BLaER1 (cell line): ENCODE measurements around the gene PPY.
"Not testable (repeated sequence)": the region's sequence is repeated elsewhere in the genome, so short reads cannot be mapped to it uniquely, and the experiment has no call there.

Source experiments
- H3K27ac ChIP-seq: shearing (Covaris generic); formaldehyde crosslinking; 2 replicates; pipeline ENCODE4 v1.8.1; 2022
- H3K27me3 ChIP-seq: shearing (Covaris generic); formaldehyde crosslinking; 2 replicates; pipeline ENCODE4 v1.8.1; 2022
- H3K36me3 ChIP-seq: shearing (Covaris generic); formaldehyde crosslinking; 2 replicates; pipeline ENCODE4 v1.8.1; 2022
- H3K4me1 ChIP-seq: shearing (Covaris generic); formaldehyde crosslinking; 2 replicates; pipeline ENCODE4 v1.8.1; 2022
- H3K4me2 ChIP-seq: shearing (Covaris generic); formaldehyde crosslinking; 2 replicates; pipeline ENCODE4 v1.8.1; 2022
- H3K4me3 ChIP-seq: shearing (Covaris generic); formaldehyde crosslinking; 2 replicates; pipeline ENCODE4 v1.8.1; 2022
- H3K9ac ChIP-seq: shearing (Covaris generic); formaldehyde crosslinking; 2 replicates; pipeline ENCODE4 v1.8.1; 2022
- H3K9me3 ChIP-seq: shearing (Covaris generic); formaldehyde crosslinking; 2 replicates; pipeline ENCODE4 v1.8.1; 2022
- H4K20me1 ChIP-seq: shearing (Covaris generic); formaldehyde crosslinking; 2 replicates; pipeline ENCODE4 v1.8.1; 2022
- Cebpa-rat ChIP-seq: shearing (Covaris generic); IDR thresholded peaks from 2 replicates; pipeline ENCODE4 v1.8.1; 2022

PPY gene

DNA sequence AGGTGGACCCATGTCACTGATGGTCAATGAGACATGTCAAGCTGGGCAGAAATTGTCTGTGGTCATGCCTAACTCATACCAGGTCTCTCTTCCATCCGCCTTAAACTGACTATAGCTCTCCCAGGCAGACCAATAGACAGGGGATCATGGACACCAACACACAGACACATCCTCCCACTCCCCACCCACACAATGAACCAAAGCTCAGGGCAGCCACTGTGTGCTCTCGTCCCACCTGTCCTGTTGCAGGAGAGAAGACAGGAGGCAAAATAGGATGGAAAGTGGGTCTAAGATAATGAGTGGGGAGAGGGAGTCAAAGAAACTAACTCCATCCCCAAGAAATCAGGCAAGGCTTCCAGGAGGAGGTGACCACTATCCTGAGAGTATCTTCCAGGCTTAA is 8.3 kb upstream of the PPY start:
- H3K27me3 ChIP-seq = peaks cover 40% of the 10 kb centered on the region
- no peak overlapping the region for H3K9ac ChIP-seq
- H3K36me3 ChIP-seq = no peaks in the 10 kb centered on the region
- H3K4me1 ChIP-seq = peaks cover 52% of the 10 kb centered on the region
- no peaks in the 10 kb centered on the region for H3K9me3 ChIP-seq
- no peak overlapping the region for H3K4me3 ChIP-seq
- H4K20me1 ChIP-seq = no peaks in the 10 kb centered on the region
- H3K27ac ChIP-seq = no peak overlapping the region
- TF ChIP-seq Cebpa-rat = no peak
- no peak overlapping the region for H3K4me2 ChIP-seq

DNA sequence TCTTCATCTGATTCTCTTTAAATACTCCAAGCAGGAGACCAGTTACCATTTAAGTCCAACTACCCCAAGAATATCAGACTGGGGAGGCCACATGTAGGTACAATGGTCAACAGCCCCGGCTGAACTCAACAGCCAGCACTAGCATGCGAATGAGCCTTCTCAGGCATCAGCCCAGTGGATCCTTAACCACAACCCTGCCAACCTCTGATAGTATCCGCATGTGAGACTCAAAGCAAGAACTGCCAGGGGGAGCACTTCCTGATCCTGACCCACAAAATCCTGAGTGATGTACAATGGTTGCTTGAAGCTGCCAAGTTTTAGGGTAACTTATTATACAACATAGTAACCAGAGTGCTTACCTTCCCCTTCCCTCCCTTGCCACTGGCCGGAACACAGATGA is 7.5 kb upstream of the PPY start:
- TF ChIP-seq Cebpa-rat = no peak
- no peaks in the 10 kb centered on the region for H4K20me1 ChIP-seq
- H3K9me3 ChIP-seq = no peaks in the 10 kb centered on the region
- H3K4me2 ChIP-seq = peak overlapping the region; percentile 8
- no peaks in the 10 kb centered on the region for H3K36me3 ChIP-seq
- no peak overlapping the region for H3K4me3 ChIP-seq
- peaks cover 51% of the 10 kb centered on the region for H3K4me1 ChIP-seq
- peaks cover 40% of the 10 kb centered on the region for H3K27me3 ChIP-seq
- H3K27ac ChIP-seq = no peak overlapping the region
- H3K9ac ChIP-seq = no peak overlapping the region

DNA sequence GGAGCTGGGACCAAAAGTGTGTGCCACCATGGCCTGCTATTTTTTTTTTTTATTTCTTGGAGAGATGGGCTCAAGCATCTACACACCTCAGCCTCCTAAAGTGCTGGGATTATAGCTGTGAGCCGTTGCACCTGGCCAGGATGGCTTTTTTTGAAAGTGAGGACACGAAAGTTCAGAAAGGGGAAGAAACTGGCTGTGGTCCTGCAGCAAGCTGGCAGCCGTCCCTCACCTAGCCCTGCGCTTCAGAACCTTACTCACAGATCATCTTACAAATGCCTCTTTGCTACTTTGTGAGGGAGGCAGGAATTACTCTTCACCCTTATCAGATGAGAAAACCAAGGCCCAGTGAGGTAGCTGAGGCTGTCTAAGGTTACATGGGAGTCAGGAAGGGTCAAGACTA is 4.5 kb upstream of the PPY start:
- Histone ChIP-seq H3K4me2 (peak overlapping the region; percentile 56), H4K20me1 (no peaks in the 10 kb centered on the region), H3K27ac (no peak overlapping the region), H3K4me3 (no peak overlapping the region), H3K9ac (no peak overlapping the region), H3K9me3 (no peaks in the 10 kb centered on the region), H3K36me3 (no peaks in the 10 kb centered on the region), H3K4me1 (peaks cover 34% of the 10 kb centered on the region), H3K27me3 (peaks cover 10% of the 10 kb centered on the region)
- TF ChIP-seq Cebpa-rat = no peak

GRCh38 chr17:43945074-43945829 is 3.0 kb upstream of the PPY start:
- H3K27ac ChIP-seq = no peak overlapping the region
- H3K9ac ChIP-seq = no peak overlapping the region
- H3K4me2 ChIP-seq = no peak overlapping the region
- peaks cover 43% of the 10 kb centered on the region for H3K4me1 ChIP-seq
- H3K27me3 ChIP-seq = no peaks in the 10 kb centered on the region
- TF ChIP-seq Cebpa-rat = no peak
- no peaks in the 10 kb centered on the region for H3K9me3 ChIP-seq
- H3K4me3 ChIP-seq = no peak overlapping the region
- H3K36me3 ChIP-seq = no peaks in the 10 kb centered on the region
- H4K20me1 ChIP-seq = no peaks in the 10 kb centered on the region

GRCh38 chr17:43940630-43941029 is 1.6 kb downstream of the PPY start:
- Histone ChIP-seq H3K9me3 (no peaks in the 10 kb centered on the region), H3K36me3 (no peaks in the 10 kb centered on the region), H4K20me1 (no peaks in the 10 kb centered on the region), H3K4me1 (peaks cover 41% of the 10 kb centered on the region), H3K27me3 (no peaks in the 10 kb centered on the region), H3K4me3 (no peak overlapping the region), H3K4me2 (peak overlapping the region; percentile 88; the same call in 1 of the 2 replicates), H3K9ac (no peak overlapping the region), H3K27ac (peak overlapping the region; percentile 59; the same call in 1 of the 2 replicates)
- no peak for TF ChIP-seq Cebpa-rat

- H3K36me3 ChIP-seq = no peaks in the 10 kb centered on the region
- H3K4me3 ChIP-seq = no peak overlapping the region
- no peaks in the 10 kb centered on the region for H4K20me1 ChIP-seq
- H3K27ac ChIP-seq = no peak overlapping the region
- H3K27me3 ChIP-seq = no peaks in the 10 kb centered on the region
- H3K4me2 ChIP-seq = peak overlapping the region; percentile 88
- no peak for TF ChIP-seq Cebpa-rat
- peaks cover 34% of the 10 kb centered on the region for H3K4me1 ChIP-seq
- no peaks in the 10 kb centered on the region for H3K9me3 ChIP-seq
- H3K9ac ChIP-seq = no peak overlapping the region
These were observed 2.4 kb downstream of the PPY start for GRCh38 chr17:43939886-43940285.

DNA sequence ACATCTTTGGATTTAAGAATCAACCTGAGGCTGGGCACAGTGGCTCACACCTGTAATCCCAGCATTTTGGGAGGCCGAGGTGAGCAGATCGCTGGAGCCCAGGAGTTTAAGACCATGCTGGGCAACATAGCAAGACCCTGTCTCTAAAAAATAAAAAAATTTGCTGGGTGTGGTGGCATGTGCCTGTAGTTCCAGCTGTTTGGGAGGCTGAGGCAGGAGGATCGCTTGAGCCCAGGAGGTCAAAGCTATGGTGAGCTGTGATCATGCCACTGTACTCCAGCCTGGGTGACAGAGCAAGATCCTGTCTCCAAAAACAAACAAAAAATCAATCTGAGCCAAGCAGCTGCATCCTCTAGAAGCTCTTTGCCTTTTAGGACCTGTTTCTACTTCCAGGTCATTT is 2.8 kb downstream of the PPY start:
- H3K9me3 ChIP-seq, H3K27me3 ChIP-seq, H3K9ac ChIP-seq, H4K20me1 ChIP-seq, H3K27ac ChIP-seq, H3K36me3 ChIP-seq: not testable (repeated sequence)
- Histone ChIP-seq H3K4me2 (peak overlapping the region; percentile 88), H3K4me3 (peak overlapping the region; percentile 64; the same call in 1 of the 2 replicates), H3K4me1 (peaks cover 34% of the 10 kb centered on the region)

- H3K4me3 ChIP-seq = peak overlapping the region; percentile 64
- peaks cover 34% of the 10 kb centered on the region for H3K4me1 ChIP-seq
- no peaks in the 10 kb centered on the region for H3K9me3 ChIP-seq
- H3K4me2 ChIP-seq = peak overlapping the region; percentile 88
- no peaks in the 10 kb centered on the region for H4K20me1 ChIP-seq
- peak overlapping the region; percentile 61; the same call in 1 of the 2 replicates for H3K9ac ChIP-seq
- H3K36me3 ChIP-seq = no peaks in the 10 kb centered on the region
- H3K27me3 ChIP-seq = no peaks in the 10 kb centered on the region
- no peak for TF ChIP-seq Cebpa-rat
- peak overlapping the region; percentile 69 for H3K27ac ChIP-seq
These were observed 3.5 kb downstream of the PPY start for GRCh38 chr17:43938838-43939182.

DNA sequence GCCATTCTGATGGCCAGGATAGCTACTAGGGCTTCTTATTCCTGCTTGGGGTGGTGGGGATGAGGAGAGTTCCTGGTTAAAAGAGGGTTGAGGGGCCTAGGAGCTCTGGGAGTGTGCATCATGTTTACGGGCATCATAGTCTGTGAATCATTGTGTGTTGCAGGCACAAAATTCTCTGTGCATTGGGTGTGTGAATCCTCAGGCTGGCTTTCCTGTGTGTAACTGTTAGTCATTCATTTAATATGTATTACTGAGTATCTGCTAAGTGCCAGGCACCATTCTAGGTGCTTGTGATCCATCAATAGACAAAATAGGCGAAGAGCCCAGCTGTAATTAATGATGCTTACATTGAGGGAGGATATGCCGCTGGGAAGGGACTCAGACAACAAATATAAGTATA is 5.8 kb downstream of the PPY start:
- no peak for TF ChIP-seq Cebpa-rat
- no peaks in the 10 kb centered on the region for H3K36me3 ChIP-seq
- peaks cover 34% of the 10 kb centered on the region for H3K4me1 ChIP-seq
- no peak overlapping the region for H3K27ac ChIP-seq
- H3K27me3 ChIP-seq = no peaks in the 10 kb centered on the region
- H3K4me3 ChIP-seq = no peak overlapping the region
- no peaks in the 10 kb centered on the region for H4K20me1 ChIP-seq
- no peaks in the 10 kb centered on the region for H3K9me3 ChIP-seq
- H3K9ac ChIP-seq = no peak overlapping the region
- no peak overlapping the region for H3K4me2 ChIP-seq

DNA sequence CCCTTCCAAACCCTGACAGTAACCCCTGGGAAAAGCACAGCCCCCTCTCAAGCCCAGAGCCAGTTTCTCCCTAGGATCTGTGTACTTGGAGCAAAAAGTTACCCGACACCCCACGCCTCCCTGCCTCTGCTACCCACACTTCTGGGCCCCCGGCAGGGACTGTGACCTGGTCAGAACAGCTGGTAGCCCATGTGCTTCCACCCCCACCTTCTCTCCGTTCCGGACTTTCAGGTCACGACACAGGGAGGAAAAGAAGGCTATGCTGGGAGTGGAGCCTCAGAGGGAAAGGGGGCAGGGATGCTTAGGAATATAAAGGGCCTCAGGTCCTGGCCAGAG is 6.4 kb downstream of the PPY start:
- no peak for TF ChIP-seq Cebpa-rat
- H3K9ac ChIP-seq = no peak overlapping the region
- H3K4me1 ChIP-seq = peaks cover 32% of the 10 kb centered on the region

More for the DNA sequence above, 6.4 kb downstream of the PPY start:
- Histone ChIP-seq H3K27ac (no peak overlapping the region), H4K20me1 (no peaks in the 10 kb centered on the region), H3K36me3 (no peaks in the 10 kb centered on the region), H3K4me2 (no peak overlapping the region), H3K27me3 (no peaks in the 10 kb centered on the region), H3K4me3 (no peak overlapping the region), H3K9me3 (no peaks in the 10 kb centered on the region)
